MM.1S (cell line): ENCODE data around the gene HEATR5A.

Experiments
- CTCF ChIP-seq: fragments of 300-600 bp; sonication (generic); IDR thresholded peaks from 2 replicates; pipeline ENCODE4 v1.5.1; 2016; ENCODE audit warnings: antibody characterized with exemption, low read length, mixed read lengths
- EZH2 ChIP-seq: fragments of 300-600 bp; sonication (generic); optimal IDR thresholded peaks from 2 replicates; pipeline ENCODE3; 2017; ENCODE audit warnings: low read depth, mild to moderate bottlenecking, antibody characterized with exemption, low read length, mixed read lengths

GRCh38 chr14:31441273-31442111 is 21.1 kb upstream of the HEATR5A start:
- TF ChIP-seq CTCF = no peak
- TF ChIP-seq EZH2 = no peak
